ENCODE data around the gene IFT88.

The IFT88 gene

DNA sequence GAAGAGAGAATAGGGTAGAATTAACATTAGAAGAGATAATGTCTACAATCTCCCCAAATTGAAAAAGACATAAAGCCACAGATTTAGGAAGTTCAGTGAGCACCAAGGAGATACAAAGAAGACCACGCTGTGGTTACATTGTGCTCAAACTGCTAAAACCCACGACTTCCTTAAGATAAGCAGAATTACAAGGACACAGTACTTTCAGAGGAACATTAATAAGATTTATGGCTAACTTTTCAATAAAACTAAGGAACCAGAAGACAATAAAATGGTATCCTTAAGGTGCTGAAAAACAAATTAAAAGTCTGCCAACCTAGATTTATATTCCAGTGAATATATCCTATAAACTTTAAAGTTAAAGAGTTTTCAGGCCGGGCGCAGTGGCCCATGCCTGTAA lies 129.1 kb downstream of the IFT88 start:
- DNase-seq, result no peak

DNA sequence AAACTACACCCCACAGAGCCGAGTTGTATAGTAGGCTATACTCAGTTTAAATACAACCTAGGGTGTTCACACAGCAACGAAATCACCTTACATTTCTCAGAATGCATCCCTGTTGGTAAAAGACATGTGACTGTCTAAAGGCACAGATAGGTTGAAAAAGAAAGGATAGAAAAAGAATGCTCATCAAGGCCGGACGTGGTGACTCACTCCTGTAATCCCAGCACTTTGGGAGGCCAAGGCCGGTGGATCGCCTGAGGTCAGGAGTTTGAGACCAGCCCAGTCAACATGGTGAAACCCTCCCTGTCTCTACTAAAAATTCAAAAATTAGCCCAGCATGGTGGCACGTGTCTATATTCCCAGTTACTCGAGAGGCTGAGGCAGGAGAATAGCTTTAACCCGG lies 132.8 kb downstream of the IFT88 start:
- DNase-seq, result no peak

DNA sequence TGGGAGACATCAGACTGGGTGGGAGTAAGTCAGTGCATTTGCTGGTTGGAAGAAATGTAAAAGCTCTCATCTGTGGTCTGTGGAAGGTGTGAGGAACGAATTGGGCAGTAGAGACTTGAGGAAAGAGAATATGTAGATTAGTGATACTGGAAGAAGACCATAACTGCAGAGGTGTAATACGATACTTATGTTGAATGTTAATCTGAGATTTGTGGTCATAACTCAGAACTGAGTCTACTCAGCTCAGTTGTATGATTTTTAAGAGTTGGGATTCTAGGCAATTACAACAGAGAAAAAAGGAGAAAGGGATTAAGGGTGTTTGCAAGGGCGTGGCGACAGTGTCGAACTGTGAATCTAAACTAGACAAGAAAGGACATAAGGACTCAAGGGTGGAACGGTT lies 133.3 kb downstream of the IFT88 start:
- no peak for DNase-seq

DNA sequence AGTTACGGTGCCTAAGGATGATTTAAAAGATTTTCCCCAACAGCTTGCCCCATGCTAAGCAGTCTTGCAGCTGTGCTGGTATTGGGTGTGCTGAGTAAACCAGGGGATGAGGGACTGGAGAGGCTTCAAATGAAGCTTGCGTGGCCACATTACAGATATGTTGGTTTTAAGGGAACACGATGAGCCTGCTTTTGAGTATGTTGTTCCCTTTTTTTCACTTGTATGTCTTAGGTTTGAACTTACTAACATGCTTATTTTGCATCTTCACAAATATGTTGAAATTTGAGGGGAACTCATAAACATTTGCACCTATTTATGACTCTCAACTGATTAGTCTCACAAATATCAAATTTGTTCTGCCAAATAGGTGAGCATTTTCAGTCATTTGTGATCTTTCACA lies 134.5 kb downstream of the IFT88 start:
- no peak for DNase-seq

DNA sequence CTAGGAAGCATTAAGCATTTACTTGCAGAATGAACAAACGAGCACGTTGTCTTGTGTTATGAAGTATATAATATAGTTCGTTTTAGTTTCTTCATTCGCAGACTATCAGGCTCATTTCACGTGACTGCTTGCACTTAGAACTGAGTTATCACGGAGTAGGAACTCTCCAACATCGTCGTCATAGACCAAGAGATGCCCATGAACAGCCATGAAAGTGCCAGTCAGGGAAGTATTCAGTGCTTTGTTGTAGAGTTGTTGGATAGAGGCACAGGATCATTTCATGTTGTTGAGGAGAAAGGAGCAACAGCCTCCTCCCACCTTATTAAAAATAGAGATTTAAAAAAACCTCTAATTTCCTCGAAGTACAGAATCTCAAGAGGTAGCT lies 135.6 kb downstream of the IFT88 start:
- DNase-seq, result no peak

DNA sequence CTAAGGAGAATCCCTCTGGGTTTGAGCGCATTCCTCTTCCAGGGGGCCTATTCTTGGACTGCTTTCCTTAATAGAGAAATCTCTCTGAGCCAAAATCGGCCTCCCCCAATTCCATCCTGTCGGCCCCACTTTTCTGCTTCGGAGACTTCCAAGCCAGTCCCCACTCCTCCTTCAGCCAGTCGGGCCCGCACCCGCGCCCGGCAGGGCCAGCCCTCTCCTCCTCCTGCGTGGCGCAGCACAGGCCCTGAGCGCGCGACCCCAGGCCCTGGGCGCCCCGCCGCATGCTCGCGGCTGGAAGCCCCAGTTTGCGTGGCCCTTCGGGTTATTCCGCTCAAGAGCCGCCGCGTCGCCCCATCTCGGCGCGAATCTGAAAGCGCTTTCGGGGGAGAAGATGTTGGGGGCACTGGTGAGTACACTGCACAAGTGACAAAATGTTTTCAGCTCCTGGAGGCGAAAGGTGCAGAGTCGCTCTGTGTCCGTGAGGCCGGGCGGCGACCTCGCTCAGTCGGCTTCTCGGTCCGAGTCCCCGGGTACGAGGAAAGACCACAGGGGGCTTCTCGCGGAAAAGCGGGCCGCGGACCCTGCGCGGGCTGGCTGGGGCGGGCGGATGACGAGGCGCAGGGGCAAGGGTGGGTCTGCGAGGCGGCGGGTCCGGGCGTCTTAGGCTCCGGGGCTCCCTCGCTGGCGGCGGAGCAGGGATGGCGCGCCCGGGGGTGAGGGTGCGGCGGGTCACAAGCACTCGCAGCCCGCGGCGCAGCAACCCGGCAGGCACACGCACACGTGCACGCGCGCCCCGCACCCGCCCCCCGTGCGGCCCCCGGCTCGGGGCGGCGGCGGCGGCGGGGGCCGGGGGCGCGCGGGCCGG lies 136.2 kb downstream of the IFT88 start, which contains the start of gene IL17D:
TSS of gene IL17D (plus strand) at position 785 of the 865 bp plus-strand sequence. CDS start 303 bp downstream, outside the sequence.
- DNase-seq, result peak in 1 of 2 donors; percentile 32

DNA sequence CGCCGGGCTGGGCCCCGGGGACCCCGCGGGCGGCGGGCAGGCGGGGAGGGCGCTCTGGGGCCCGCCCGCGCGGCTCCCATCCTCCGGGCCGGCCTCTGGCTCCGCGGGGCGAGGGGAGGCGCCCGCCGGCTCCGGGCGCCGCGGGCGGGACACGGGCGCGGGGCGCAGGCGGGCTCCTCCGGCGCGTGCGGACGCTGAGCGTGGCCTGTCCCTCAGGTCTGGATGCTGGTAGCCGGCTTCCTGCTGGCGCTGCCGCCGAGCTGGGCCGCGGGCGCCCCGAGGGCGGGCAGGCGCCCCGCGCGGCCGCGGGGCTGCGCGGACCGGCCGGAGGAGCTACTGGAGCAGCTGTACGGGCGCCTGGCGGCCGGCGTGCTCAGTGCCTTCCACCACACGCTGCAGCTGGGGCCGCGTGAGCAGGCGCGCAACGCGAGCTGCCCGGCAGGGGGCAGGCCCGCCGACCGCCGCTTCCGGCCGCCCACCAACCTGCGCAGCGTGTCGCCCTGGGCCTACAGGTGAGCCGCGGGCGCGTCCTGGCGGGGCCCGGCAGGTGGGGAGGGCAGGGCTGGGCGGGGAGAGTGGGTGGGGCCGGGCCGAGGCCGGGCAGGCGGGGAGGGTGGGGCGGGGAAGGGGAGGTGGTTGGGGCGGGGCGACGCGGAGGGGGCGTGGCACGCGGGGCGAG lies 137.0 kb downstream of the IFT88 start:
- DNase-seq, result peak; percentile 52 to 55

DNA sequence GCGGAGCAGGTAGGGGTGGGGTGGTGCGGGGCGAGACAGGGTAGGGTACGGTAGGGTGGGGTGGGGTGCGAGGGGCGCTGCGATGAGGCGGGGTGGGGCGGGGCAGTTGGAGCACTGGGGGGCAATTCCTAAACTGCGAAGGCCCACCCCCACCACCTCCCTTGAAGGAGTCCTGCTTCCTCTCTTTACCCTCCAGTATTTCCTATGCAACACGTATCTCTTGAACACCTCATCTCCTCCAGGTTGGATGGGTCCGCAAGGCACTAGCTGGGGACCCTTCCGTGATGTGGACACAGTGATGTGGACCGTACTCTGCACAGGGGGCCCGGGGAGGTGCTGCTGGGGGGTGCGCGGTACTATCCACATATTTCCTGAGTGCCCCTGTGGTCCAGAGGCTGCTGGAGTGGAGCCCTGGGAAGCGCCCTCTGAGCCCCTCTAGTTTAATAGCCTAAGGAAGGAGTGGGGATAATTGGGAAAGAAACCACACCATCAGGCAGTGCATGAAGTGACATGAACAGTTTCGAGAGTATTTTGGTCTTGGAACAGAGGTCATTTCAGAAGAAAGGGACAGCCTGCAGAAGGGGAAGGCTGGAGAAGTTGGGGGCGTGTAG lies 137.6 kb downstream of the IFT88 start:
- no peak for DNase-seq

DNA sequence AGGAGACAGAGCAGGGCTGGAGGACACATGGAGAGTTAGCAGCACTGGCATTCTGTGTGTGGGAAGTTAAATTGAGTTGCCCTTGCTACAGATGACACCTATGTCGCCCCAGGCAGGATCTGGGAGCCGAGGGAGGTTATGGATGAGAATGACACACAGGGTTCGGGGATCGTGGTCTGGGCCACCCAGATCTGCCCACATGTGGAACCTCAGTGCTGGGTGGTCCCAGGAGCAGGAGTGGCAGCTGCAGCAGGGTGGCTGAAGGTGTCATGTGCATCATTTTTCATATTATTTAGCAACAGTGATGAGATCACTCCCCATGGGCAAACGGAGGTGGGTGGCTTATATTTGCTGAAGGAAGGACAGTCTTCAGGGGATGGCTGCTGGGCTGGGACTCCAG lies 139.7 kb downstream of the IFT88 start:
- no peak for DNase-seq

DNA sequence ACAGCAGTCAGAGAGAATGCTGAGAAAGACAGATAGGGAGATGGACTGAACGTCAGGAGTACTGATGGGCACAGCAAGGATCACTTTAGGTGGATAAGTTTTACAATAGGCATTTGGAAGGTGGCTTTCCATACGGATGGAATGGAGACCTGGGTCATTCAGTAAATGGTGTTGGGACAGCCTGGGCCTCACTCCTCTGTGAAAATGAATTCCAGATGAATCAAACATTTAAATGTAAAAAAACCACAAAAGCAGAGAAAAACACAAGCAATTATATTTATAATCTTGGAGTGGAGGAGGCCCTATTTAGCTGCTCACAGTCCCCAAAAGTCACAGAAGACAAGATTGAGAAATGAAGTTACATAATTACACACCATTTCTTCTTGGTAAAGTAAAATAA lies 141.3 kb downstream of the IFT88 start:
- no peak for DNase-seq

DNA sequence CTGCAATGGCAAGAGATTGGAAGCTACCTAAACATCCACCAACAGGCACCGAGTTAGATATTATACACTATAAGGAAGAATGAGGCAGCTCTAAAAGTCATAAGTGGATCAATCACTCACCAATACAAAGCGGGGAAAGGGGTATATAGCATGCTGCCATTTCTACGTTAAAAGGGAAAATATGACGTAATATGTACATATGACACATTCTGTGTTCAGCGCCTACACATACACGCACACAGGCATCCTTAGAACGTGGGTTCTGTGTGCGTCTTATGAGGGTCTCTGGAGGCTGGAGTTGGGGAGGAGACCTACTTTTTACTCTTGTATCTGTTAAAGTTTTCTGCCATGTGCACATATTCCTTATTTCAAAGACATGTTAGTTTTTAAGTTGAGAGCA lies 142.4 kb downstream of the IFT88 start:
- no peak for DNase-seq

DNA sequence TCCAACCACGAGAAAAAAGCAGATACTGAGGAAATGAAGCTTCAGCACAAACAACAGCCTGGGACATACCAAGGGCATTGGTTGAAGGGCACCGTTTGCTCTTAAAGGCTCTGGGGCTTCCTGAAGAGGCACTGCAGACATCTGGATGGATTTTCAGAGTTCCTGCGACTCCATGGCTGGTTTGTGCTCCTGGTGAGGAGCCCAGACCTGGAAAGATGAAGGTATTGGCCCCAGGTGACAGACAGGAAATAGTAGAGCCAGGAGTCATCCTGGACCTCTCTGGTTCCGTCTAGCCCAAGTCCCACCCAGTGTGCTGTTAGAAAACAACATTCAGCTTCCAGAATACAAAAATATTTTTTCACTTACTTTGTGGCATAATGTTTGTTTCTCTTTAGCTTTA lies 142.8 kb downstream of the IFT88 start:
- DNase-seq, result no peak

DNA sequence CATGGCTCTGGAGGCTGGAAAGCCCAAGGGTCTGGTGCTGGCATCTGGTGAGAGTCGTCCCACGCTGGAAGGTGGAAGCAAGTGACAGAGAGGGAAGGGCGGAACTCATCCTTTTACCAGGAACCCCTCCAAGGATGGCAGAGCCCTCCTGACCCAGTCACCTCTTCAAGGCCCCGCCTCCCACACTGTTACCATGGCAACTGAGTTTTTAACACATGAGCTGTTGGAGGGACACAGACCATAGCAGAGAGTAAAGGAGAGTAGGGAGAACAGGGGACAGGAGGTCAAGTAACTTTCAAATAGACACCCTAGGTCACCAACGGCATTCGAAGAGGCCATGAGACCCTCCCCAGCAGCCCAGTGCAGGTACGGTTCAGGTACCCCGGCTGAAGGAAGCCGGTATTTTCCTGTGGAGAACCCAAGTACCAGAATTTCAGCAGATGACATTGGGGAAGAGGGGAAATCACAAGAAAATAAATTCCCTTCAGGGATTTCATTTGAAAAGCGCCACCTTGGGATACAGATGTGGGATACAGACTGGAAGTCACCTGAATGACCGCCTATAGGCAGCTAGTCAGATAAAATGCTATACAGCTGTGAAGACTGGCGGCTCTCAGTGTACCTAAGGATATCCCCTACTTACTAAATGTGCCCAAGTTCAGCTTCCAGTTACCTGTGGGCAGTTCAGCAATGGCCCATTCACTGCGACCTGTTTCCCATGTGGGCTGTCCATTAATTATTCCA lies 144.5 kb downstream of the IFT88 start:
- DNase-seq, result no peak

DNA sequence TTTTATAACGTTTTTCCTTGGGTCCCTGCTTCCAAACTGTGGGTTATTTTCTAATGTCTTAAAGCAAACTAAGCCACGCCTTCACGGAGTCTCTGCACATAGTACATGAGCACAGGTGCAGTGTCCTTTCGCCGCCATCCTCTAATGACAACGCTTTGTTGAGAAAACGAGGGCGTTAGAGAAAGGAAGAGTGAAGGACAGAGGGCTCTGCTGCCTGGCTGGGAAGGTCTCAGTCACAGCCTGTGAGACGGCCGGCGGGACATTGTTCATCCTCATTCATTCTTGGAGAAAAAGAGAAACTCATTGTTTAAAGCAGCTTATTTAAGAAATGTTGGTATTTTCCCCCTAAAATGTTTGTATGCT lies 146.0 kb downstream of the IFT88 start:
- DNase-seq, result no peak

DNA sequence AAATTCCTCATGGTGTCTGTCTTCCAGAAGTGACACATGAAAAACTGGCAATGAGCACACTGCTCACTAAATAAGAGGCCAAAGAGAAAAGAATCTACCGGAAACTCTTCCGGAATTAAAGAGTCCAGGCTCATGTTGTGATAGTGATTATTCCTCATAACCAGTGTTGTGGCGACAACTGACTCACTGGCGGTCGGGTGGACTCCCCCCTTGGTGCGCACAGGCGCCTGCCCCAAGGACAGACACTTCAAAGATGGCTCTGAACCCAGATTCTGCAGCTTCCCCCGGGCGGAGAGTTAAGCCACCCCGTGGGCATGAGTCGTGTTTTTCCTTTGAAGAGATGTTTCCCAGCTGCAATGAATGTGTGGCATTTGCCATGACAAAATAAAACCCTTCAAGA lies 146.8 kb downstream of the IFT88 start:
- peak in 1 of 2 donors; percentile 31 for DNase-seq

DNA sequence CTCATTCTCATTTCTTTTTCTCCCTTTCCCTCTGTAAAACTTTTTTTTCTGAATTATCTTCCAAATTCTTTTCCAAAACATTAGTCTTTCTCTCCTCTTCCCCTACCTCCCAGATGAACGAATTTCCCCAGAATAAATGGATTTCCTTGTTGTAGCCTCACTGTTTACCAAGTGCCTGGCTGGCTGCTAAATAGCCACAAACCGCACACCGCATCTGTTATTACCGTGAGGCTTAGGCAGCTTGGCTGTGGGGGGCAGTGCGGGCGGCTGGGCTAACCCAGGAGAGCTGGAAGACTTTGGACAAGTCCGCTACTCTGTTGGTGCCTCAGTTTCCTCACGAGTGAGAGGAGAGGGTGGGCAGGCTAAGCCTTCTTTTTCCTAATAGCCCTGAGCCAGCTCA lies 147.2 kb downstream of the IFT88 start:
- no peak for DNase-seq

DNA sequence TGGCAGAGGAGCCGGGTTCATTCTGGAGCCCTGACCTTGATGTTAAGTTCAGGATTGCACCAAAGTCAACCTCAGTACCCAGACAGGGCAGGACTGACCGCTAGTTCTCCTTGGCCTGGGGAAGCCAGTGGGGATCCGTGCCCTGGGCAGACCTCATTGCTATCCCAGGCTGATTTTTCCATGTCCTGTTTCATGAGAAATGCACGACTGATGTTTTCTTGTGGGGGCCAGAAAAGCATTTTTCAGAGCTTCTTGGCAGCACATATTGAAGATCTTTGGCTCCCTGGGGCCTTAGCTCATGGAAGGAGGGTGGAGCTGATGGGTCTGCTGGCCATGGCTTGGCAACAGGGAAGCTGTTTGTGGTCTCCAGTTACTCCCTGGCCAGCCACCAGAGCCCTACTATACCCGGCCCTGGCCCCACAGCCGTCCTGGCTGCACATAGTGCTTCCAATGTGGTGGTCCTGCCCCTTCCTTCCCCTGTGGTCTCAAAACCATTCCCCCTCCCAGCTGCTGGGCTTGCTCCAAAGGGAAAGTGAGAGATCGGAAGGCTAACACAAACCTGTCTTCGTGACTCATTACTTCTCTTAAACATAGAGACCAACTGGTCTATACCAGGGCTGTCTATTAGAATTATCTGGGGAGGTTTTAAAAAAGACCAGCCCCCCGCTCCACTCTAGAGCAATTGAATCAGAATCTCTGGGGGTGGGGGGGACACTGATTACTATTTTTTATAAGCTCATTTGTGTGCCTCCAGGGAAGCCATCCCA lies 147.8 kb downstream of the IFT88 start:
- no peak for DNase-seq

DNA sequence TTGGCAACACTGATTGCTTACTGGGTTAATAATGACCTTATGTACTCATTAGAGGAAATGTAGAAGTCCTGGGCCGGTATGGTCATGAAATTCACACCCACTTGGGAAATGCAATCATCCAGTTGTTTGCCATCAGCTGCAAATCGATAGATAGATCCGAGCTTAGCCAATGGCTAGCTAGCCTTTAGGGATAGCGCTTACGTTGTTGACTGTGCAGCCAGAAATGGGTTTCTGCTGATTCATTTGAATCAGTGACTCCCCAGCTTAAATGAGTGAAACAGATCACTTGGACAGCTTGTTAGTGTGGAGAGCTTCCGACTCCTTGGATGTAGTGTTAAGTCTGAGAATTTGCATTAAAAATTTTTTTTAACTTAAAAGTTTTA lies 148.4 kb downstream of the IFT88 start:
- DNase-seq, result no peak

DNA sequence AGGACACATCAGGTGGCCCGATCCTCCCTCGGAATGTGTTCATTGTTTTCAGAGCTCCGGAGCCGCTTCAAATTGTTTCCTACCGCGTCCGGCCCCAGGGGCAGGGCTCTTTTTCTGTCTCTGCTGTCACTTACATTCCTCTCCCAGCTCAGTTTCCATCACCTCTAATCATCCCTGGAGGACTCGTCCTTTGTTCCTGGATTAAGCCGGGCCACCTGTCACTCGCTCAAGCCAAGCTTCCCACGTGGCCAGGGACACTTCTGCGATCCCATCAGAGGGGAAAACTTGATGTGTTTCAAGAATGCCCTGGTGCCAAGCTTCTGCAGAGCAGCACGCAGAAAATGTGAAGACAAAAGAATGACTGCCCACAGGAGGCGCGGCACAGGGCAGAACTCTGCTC lies 150.0 kb downstream of the IFT88 start:
- DNase-seq, result no peak

DNA sequence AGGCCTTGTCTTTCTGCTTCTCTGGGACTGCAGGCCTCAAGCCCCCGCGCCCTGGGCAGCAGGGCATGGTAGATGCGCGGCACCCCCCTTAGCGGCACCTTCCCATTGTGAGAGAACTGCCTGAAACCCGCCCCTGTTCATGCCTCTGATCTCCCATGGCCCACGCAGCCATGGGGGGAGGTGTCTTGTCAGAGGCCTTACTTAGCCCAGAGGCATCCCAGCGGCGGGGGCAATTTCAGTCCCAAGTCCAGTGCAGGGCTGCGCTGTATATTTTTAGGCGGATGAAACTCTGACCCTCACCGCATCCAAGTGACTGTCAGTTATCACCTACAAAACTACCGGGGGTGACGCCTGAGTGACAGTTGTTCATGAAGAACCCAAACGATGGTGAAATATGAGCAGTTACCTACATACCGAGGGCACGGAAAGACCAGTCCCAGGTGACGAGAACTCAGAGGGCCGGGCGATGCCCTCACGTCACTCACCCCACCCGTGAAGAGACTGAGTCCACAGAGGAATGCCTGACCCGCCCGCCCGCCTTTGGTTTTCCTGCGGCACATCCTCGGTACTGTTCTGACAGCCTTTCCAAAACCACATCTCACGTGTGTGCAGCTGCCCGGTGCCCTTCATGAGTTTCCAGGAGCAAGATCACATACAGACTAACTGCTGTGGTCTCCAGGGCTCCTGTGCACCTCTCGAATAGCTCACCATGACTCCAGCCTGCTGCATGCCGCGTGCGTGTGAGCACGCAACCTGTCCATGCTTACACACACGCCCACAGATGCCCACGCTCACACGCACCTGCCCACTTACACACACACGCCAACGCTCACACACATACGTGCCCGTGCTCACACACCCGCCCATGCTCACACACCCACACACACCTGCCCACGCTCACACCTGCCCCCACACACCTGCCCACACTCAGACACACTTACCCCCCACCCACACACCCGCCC lies 150.9 kb downstream of the IFT88 start:
- DNase-seq, result no peak

DNA sequence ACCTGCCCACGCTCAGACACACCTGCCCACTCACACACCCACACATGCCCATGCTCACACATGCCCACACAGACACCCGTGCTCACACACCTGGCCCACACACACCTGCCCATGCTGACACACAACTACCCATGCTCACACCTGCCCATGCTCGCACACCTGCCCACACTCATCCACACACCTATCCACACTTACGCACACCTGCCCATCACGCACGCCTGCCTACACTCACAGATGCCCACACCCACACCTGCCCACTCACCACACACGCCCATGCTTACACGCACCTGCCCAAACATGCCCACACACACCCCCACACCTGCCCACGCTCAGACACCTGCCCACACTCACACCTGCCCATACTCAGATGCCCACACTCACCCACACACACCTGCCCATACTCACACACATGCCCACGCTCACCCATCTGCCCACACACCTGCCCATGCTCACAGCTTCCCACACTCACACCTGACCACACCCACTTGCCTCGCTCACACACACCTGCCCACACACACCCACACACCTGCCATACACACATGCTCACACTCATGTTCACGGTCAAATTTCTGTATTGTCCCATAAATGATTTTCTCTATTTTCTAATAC lies 152.1 kb downstream of the IFT88 start:
- no peak for DNase-seq
